Right ventricle myocardium inferior (tissue), 1 donor: ENCODE data around the gene TMC1. TPM values are rescaled to one million over a fixed set of nuclear protein-coding genes. Genes with fewer than 3 reads are reported as not detected.

Source experiments
- ATAC-seq: fragments of 200-7000 bp; cut with Tn5 transposase; one replicate; pipeline ENCODE4 v1.9.1; 2020; ENCODE audit warnings: mild to moderate bottlenecking, moderate library complexity
- DNase-seq: peaks from one replicate; pipeline ENCODE4 v3.0.0; 2021; ENCODE audit errors: missing footprints
- intact Hi-C: fragments of 100-400 bp; cut with DNase I; formaldehyde crosslinking; loops from one replicate; pipeline ENCODE4 v1.11.0; 2022
- total RNA-seq: library from RNA; stranded (reverse); fragmentation: NEBNext Ultra II Directional; extraction: Animal tissue kit (Norgen Biotek cat#: 25700); gene quantifications from one replicate; pipeline ENCODE4 v1.2.1, GENCODE V29; 2021
- donor health status: DM: no; HTN: yes; CAD: no; lungs with severe emphysema.

Gene TMC1
- total RNA-seq, 1 donor from 2014 or later, result not detected

- ATAC-seq (peak; percentile 72), DNase-seq (no peak)
- intact Hi-C loops, result loop anchor here (2.0 to 10.0 kb wide), 6 partner anchors 128 to 548 kb away; partner anchors contain the start of gene ZFAND5
Measured at GRCh38 chr9:72592502-72593403, 71.3 kb downstream of the TMC1 start.

GRCh38 chr9:72596451-72597180, 75.2 kb downstream of the TMC1 start:
- ATAC-seq, result no peak
- intact Hi-C loops, result loop anchor here (10.0 kb wide), 3 partner anchors 132 to 552 kb away; no protein-coding TSS in a partner anchor
- DNase-seq, result no peak

- no peak for ATAC-seq
- intact Hi-C loops, result loop anchor here (10.0 kb wide), 3 partner anchors 132 to 552 kb away; no protein-coding TSS in a partner anchor
- DNase-seq, result no peak
Measured at GRCh38 chr9:72597181-72597517, 75.7 kb downstream of the TMC1 start.

- ATAC-seq, result no peak
- intact Hi-C loops, result loop anchor here (10.0 kb wide), 3 partner anchors 133 to 553 kb away; no protein-coding TSS in a partner anchor
Measured at GRCh38 chr9:72597601-72598000, 76.2 kb downstream of the TMC1 start.

GRCh38 chr9:72598639-72599038, 77.2 kb downstream of the TMC1 start:
- no peak for ATAC-seq
- intact Hi-C loops, result loop anchor here (10.0 kb wide), 3 partner anchors 134 to 554 kb away; no protein-coding TSS in a partner anchor
- DNase-seq, result no peak

More at GRCh38 chr9:72597601-72598000, 76.2 kb downstream of the TMC1 start:
- no peak for DNase-seq

GRCh38 chr9:72599874-72600534, 78.6 kb downstream of the TMC1 start:
- DNase-seq, result no peak
- ATAC-seq, result no peak
- intact Hi-C loops, result loop anchor here (10.0 kb wide), 3 partner anchors 135 to 555 kb away; no protein-coding TSS in a partner anchor

- intact Hi-C loops, result no loop called here
- DNase-seq (no peak), ATAC-seq (no peak)
Measured at GRCh38 chr9:72600671-72601070, 79.3 kb downstream of the TMC1 start.

GRCh38 chr9:72601615-72602014, 80.2 kb downstream of the TMC1 start:
- intact Hi-C loops, result no loop called here
- ATAC-seq (no peak), DNase-seq (no peak)

- ATAC-seq (no peak), DNase-seq (no peak)
- intact Hi-C loops, result no loop called here
Measured at GRCh38 chr9:72612449-72612848, 91.0 kb downstream of the TMC1 start.

GRCh38 chr9:72614067-72614466, 92.7 kb downstream of the TMC1 start:
- DNase-seq (no peak), ATAC-seq (no peak)
- intact Hi-C loops, result no loop called here

GRCh38 chr9:72615931-72616330, 94.5 kb downstream of the TMC1 start:
- DNase-seq (no peak), ATAC-seq (no peak)
- intact Hi-C loops, result no loop called here

- intact Hi-C loops, result no loop called here
- DNase-seq (no peak), ATAC-seq (no peak)
Measured at GRCh38 chr9:72618811-72619210, 97.4 kb downstream of the TMC1 start.

- intact Hi-C loops, result no loop called here
- DNase-seq (no peak), ATAC-seq (no peak)
Measured at GRCh38 chr9:72622186-72622585, 100.8 kb downstream of the TMC1 start.

- ATAC-seq (no peak), DNase-seq (no peak)
- intact Hi-C loops, result no loop called here
Measured at GRCh38 chr9:72623156-72623555, 101.7 kb downstream of the TMC1 start.

GRCh38 chr9:72627147-72627546, 105.7 kb downstream of the TMC1 start:
- no peak for ATAC-seq
- intact Hi-C loops, result no loop called here
- no peak for DNase-seq

GRCh38 chr9:72627956-72628540, 106.6 kb downstream of the TMC1 start:
- intact Hi-C loops, result no loop called here
- no peak for DNase-seq
- ATAC-seq, result no peak

- intact Hi-C loops, result no loop called here
- ATAC-seq, result no peak
- DNase-seq, result no peak
Measured at GRCh38 chr9:72633966-72634365, 112.6 kb downstream of the TMC1 start.

GRCh38 chr9:72635197-72635596, 113.8 kb downstream of the TMC1 start:
- intact Hi-C loops, result no loop called here
- ATAC-seq (no peak), DNase-seq (no peak)

- DNase-seq, result no peak
- intact Hi-C loops, result no loop called here
- ATAC-seq, result no peak
Measured at GRCh38 chr9:72636621-72637020, 115.2 kb downstream of the TMC1 start.
